Activated gamma-delta T cell (primary cell): ENCODE measurements around the gene DNAJC3.
"Not testable (repeated sequence)": the region's sequence is repeated elsewhere in the genome, so short reads cannot be mapped to it uniquely, and the experiment has no call there.

Experiments
- DNase-seq: peaks from one replicate; lab custom pipeline; 2025; lab: John Stamatoyannopoulos, UW
- total RNA-seq, 2 donors: gene quantifications; one replicate each; lab custom pipeline; 2026; lab: John Stamatoyannopoulos, UW

The DNAJC3 gene
- 101 to 138 reads per million in 2 donors for total RNA-seq

- DNase-seq: peak; percentile 99
Measured at GRCh38 chr13:95676762-95677563, at the start of gene DNAJC3. Gene DNAJC3, plus strand, starts transcription at chr13:95677139. Its CDS starts 117 bp downstream, at chr13:95677256.

- no peak for DNase-seq
Measured at GRCh38 chr13:95627590-95627989, 49.3 kb upstream of the DNAJC3 start.

GRCh38 chr13:95628488-95628887 is 48.5 kb upstream of the DNAJC3 start:
- no peak for DNase-seq

- no peak for DNase-seq
Measured at GRCh38 chr13:95629071-95629470, 47.9 kb upstream of the DNAJC3 start.

- no peak for DNase-seq
Measured at GRCh38 chr13:95630593-95630992, 46.3 kb upstream of the DNAJC3 start.

- no peak for DNase-seq
Measured at GRCh38 chr13:95636853-95637252, 40.1 kb upstream of the DNAJC3 start.

GRCh38 chr13:95641291-95642027 is 35.5 kb upstream of the DNAJC3 start:
- no peak for DNase-seq

GRCh38 chr13:95642028-95642621 is 34.8 kb upstream of the DNAJC3 start:
- DNase-seq: no peak

GRCh38 chr13:95642999-95643398 is 33.9 kb upstream of the DNAJC3 start:
- no peak for DNase-seq

GRCh38 chr13:95643571-95643935 is 33.4 kb upstream of the DNAJC3 start:
- DNase-seq: no peak

- DNase-seq: no peak
Measured at GRCh38 chr13:95643936-95644598, 32.9 kb upstream of the DNAJC3 start.

GRCh38 chr13:95644601-95645052 is 32.3 kb upstream of the DNAJC3 start, which contains the start of gene DZIP1:
Gene DZIP1, minus strand, starts transcription at chr13:95644706. Its CDS starts 2,677 bp downstream, at chr13:95642029.
- no peak for DNase-seq

- no peak for DNase-seq
Measured at GRCh38 chr13:95647321-95647720, 29.6 kb upstream of the DNAJC3 start.

GRCh38 chr13:95650696-95651095 is 26.2 kb upstream of the DNAJC3 start:
- DNase-seq: no peak

- DNase-seq: no peak
Measured at GRCh38 chr13:95652244-95652764, 24.6 kb upstream of the DNAJC3 start.

GRCh38 chr13:95652821-95653220 is 24.1 kb upstream of the DNAJC3 start:
- DNase-seq: no peak

- no peak for DNase-seq
Measured at GRCh38 chr13:95656386-95657015, 20.4 kb upstream of the DNAJC3 start.

- no peak for DNase-seq
Measured at GRCh38 chr13:95659500-95659899, 17.4 kb upstream of the DNAJC3 start.

- DNase-seq: no peak
Measured at GRCh38 chr13:95660981-95661581, 15.9 kb upstream of the DNAJC3 start.

- DNase-seq: not testable (repeated sequence)
Measured at GRCh38 chr13:95667235-95667634, 9.7 kb upstream of the DNAJC3 start.

GRCh38 chr13:95671597-95671996 is 5.3 kb upstream of the DNAJC3 start:
- DNase-seq: no peak
